NT2/D1 (cell line): ENCODE measurements around the gene GTF2F1.

ENCODE experiments used
- DNase-seq: peaks from one replicate; pipeline ENCODE4 v3.0.0-alpha.2; 2011; ENCODE audit warnings: low read depth, low spot score
- H3K27me3 ChIP-seq: 2 replicates; pipeline ENCODE4 v1.6.0; 2011; ENCODE audit warnings: mild to moderate bottlenecking; ENCODE audit not compliant: insufficient read length, insufficient read depth
- H3K36me3 ChIP-seq: 2 replicates; pipeline ENCODE4 v1.6.1; 2011; ENCODE audit warnings: mild to moderate bottlenecking, low read length, mixed read lengths; ENCODE audit not compliant: insufficient read depth, insufficient read length
- H3K4me1 ChIP-seq: 2 replicates; pipeline ENCODE4 v1.5.1; 2011; ENCODE audit not compliant: insufficient read depth, insufficient read length
- H3K4me3 ChIP-seq: 2 replicates; pipeline ENCODE4 v1.5.1; 2011; ENCODE audit warnings: low read depth; ENCODE audit not compliant: insufficient read length
- H3K9ac ChIP-seq: 2 replicates; pipeline ENCODE4 v1.6.0; 2011; ENCODE audit warnings: low read depth; ENCODE audit not compliant: insufficient read length
- H3K9me3 ChIP-seq: 2 replicates; pipeline ENCODE4 v1.5.1; 2011; ENCODE audit warnings: mild to moderate bottlenecking, low read length; ENCODE audit not compliant: insufficient read depth
- SUZ12 ChIP-seq: IDR thresholded peaks from 2 replicates; pipeline ENCODE4 v1.6.1; 2011; ENCODE audit not compliant: insufficient read length, insufficient read depth; ENCODE audit errors: extremely low read depth
- YY1 ChIP-seq: IDR thresholded peaks from 2 replicates; pipeline ENCODE4 v1.6.1; 2011; ENCODE audit not compliant: insufficient read length, insufficient read depth
- ZNF274 ChIP-seq: IDR thresholded peaks from 2 replicates; pipeline ENCODE4 v1.6.1; 2011; ENCODE audit warnings: mild to moderate bottlenecking, low read depth, low read length

GTF2F1 gene

DNA sequence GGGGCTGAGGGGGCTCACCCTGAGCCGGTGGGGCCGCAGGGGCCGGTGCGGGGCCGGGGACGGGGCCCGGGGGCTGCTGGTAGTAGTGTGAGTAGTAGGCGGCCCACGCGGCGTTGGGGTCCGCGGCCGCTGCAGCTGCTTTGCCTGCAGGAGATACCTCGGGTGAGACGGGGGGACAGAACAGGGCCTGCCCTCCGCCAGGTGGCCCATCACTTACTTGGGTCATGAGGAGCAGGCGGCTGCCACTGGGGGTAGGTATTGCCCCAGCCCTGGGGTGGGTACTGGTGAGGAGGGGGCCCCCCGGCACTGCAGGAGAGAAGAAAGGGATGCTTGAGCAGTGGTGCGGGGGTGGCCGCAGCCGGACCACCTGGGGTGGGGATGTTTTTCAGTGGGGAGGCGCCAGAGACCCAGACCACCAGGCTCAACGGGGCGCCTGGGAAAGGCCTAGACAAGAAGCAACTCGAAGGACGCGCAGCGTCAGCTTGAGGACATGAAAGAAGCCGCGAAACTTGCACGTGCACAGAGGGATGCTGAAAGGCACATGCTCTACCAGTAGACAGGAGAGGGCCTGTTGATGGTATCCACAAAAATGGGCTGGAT is 22.7 kb upstream of the GTF2F1 start:
- peaks cover 29% of the 10 kb centered on the region for H3K4me1 ChIP-seq
- H3K27me3 ChIP-seq: no peaks in the 10 kb centered on the region
- H3K4me3 ChIP-seq: no peak overlapping the region
- peaks cover 87% of the 10 kb centered on the region for H3K36me3 ChIP-seq
- no peaks in the 10 kb centered on the region for H3K9me3 ChIP-seq
- TF ChIP-seq YY1: no peak
- no peak for TF ChIP-seq ZNF274
- no peak for TF ChIP-seq SUZ12
- no peak overlapping the region for H3K9ac ChIP-seq
- no peak for DNase-seq

DNA sequence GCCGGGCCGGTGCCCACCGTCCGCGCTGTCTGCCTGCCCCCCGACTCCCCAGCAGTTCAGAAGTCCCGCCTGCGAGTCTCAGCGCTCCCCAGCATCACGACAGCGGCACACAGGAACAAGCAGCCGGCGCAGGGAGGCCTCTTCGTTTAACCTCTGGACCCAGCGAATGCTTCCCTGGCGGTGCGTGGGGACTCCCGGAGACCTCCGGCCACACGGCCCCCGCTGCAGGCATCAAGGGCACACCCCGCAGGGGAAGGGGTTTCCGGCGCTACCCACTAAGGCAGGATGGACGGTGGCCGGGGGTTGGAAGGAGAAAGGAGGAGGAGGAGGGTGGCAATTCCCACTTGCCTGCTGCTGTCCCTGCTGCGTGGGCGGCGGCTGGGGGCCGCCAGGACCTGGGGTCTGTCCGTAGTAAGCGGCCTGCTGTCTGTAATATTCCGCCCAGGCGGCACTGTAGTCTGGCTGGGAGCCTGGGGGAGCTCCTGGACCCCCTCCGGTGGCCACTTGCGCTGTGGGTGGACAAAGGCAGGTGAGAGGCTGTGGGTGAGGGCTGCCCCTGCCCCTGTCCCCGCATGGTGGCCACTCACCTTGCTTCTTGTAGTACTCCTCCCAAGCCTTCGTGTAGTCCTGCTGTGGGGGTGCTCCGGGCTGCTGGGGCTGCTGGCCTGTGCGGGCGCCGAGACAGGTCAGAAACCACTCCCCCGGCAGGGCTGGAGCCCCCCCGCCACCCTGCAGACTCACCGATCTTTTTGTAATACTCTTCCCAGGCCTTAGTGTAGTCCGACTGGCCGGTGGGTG is 22.0 kb upstream of the GTF2F1 start:
- no peak for DNase-seq
- H3K27me3 ChIP-seq: no peaks in the 10 kb centered on the region
- no peaks in the 10 kb centered on the region for H3K9me3 ChIP-seq
- peaks cover 80% of the 10 kb centered on the region for H3K36me3 ChIP-seq
- peaks cover 24% of the 10 kb centered on the region for H3K4me1 ChIP-seq
- no peak overlapping the region for H3K9ac ChIP-seq
- no peak overlapping the region for H3K4me3 ChIP-seq
- TF ChIP-seq YY1 (no peak), ZNF274 (no peak), SUZ12 (no peak)

DNA sequence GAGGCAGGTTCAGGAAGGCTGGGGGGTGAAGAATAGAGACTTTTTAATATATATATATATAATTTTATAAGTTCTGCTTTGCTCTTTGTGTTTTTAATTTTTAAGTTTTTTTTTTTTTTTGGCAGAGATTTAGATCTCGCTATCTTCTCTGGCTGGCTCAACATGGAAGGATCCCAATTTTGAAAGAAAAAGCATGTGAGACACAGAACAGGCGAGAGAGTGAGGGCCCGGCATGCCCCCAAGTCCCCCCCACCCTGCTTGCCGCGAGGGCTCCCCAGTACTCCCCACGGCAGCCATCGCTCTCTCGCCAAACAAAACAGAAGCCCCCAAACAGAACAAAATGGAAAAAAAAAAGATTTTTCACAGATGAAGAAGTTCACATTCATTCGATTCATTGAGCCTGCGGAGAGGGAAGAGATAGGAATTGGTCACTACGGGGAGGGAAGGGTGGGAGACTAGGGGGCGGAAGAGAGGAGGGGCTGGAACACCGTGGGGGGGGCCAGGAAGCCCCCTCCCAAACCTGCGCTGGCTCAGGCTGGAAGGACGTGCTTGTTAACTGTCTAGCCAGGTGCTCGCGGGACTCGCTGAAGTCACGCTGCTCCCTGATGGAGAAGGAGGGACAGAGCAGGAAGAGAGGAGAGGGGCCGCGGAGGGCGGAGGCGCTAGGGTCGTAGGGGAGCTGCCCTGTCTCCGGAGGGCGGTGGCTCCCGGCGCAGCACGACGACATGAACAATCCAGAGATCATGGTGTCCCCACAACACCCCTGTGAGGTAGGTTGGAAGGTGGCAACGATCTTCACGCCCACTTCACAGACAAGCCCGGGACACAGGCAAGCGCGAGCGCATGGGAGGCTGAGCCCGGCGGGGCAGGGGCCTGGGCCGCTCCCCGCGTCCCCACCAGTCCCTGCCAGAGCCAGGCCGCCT is 21.0 kb upstream of the GTF2F1 start:
- H3K4me3 ChIP-seq: no peak overlapping the region
- peaks cover 17% of the 10 kb centered on the region for H3K4me1 ChIP-seq
- no peak overlapping the region for H3K9ac ChIP-seq
- peaks cover 70% of the 10 kb centered on the region for H3K36me3 ChIP-seq
- H3K9me3 ChIP-seq: no peaks in the 10 kb centered on the region
- DNase-seq: no peak
- TF ChIP-seq SUZ12: no peak
- no peak for TF ChIP-seq YY1
- TF ChIP-seq ZNF274: no peak
- H3K27me3 ChIP-seq: no peaks in the 10 kb centered on the region

DNA sequence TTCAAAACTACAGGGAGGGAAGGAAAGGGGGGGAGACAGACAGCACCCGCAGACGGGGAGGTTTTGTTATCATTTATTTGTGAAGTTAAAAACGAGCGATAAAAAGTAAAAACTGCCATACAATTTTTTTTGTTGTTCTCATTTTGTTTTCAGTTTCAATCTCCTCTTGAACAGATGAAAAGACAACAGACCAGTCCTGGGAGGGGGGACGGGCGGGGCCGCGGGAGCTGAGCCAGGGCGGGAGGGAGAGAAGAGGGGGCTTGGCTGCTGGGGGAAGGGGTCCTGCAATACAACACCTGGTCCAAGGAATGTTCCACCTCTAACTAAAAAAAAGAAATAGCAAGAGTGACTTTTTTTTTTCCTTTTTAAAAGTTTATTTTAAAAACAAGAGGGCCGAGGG is 20.3 kb upstream of the GTF2F1 start:
- Histone ChIP-seq H3K9ac (no peak overlapping the region), H3K27me3 (no peaks in the 10 kb centered on the region), H3K36me3 (peaks cover 63% of the 10 kb centered on the region), H3K4me1 (peaks cover 17% of the 10 kb centered on the region), H3K9me3 (no peaks in the 10 kb centered on the region), H3K4me3 (no peak overlapping the region)
- DNase-seq: no peak
- no peak for TF ChIP-seq SUZ12
- TF ChIP-seq ZNF274: no peak
- TF ChIP-seq YY1: no peak

DNA sequence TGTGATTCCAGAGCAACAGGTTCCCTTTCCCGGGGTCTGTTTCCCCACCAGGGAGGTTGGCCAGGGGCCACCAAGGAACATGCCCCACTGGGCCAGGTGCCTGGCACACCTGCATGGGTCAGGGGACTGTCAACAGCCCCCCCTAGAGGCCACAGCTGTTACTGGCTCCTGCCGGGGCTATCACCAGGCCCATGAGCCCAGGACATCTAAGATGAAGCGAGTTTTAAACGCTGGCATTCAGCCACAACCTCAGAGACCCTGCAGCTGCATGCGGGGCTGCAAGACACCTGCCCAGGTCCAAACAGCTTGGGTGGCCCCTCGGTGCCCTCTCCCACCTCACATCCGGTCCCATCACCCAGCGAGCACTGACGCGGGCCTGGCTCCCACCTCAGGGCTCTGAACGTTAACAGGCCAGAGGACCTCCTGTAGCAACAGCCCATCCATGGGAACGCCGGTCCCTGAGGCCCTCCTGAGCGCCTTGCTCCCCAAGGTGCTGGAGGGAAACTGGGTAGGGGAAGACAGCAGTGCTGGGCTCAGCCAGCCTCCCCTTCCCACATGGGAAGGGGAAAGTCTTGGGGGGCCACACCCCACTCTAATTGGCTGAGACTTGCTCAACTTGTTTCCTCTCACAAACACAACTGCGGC is 19.6 kb upstream of the GTF2F1 start:
- H3K9ac ChIP-seq: peak overlapping the region; percentile 26
- H3K4me3 ChIP-seq: no peak overlapping the region
- H3K4me1 ChIP-seq: peaks cover 15% of the 10 kb centered on the region
- no peak for TF ChIP-seq ZNF274
- no peaks in the 10 kb centered on the region for H3K27me3 ChIP-seq
- no peak for DNase-seq
- H3K36me3 ChIP-seq: peaks cover 56% of the 10 kb centered on the region
- no peaks in the 10 kb centered on the region for H3K9me3 ChIP-seq

DNA sequence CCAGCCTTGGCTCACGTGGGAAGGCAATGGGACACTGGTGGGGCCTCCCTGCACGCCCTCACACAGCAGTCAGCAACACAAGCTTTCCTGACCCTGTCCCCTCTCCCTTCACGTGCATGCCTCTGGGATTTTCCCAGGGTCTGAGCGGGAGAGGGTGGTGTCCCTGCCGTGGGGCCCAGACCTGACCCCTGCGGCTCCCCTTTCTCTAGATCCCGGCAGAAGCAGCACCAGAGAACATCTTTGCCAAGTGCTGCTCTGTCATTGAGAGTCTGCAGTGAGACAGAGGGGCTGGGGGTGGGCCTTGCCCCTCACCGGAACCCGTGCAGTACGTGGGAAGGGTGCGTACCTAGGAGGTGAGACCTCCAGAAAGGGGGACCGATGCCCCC is 19.1 kb upstream of the GTF2F1 start:
- Histone ChIP-seq H3K4me3 (no peak overlapping the region), H3K27me3 (no peaks in the 10 kb centered on the region), H3K9me3 (no peaks in the 10 kb centered on the region), H3K9ac (peak overlapping the region; percentile 26), H3K36me3 (peaks cover 51% of the 10 kb centered on the region), H3K4me1 (peaks cover 12% of the 10 kb centered on the region)
- no peak for TF ChIP-seq YY1
- TF ChIP-seq SUZ12: no peak
- no peak for TF ChIP-seq ZNF274
- no peak for DNase-seq
